Parathyroid adenoma (tissue), 2 donors: ENCODE data around the gene IL1R1.

Experiments used
- H2AFZ ChIP-seq: fragments of 300-600 bp; sonication (generic); one replicate; pipeline ENCODE4 v1.7.0; 2017; ENCODE audit warnings: antibody characterized with exemption, mild to moderate bottlenecking
- H3K27ac ChIP-seq: fragments of 300-600 bp; sonication (generic); one replicate; pipeline ENCODE4 v1.7.0; 2017
- H3K27me3 ChIP-seq: fragments of 300-600 bp; sonication (generic); one replicate; pipeline ENCODE4 v1.7.0; 2017; ENCODE audit warnings: low read length; ENCODE audit not compliant: control insufficient read depth, insufficient read depth
- H3K36me3 ChIP-seq: fragments of 300-600 bp; sonication (generic); one replicate; pipeline ENCODE4 v1.7.0; 2017; ENCODE audit warnings: low read length; ENCODE audit not compliant: control insufficient read depth, insufficient read depth
- H3K4me1 ChIP-seq: fragments of 300-600 bp; sonication (generic); one replicate; pipeline ENCODE4 v1.7.0; 2017; ENCODE audit warnings: control low read depth
- H3K4me2 ChIP-seq: fragments of 300-600 bp; sonication (generic); one replicate; pipeline ENCODE4 v1.7.0; 2017; ENCODE audit warnings: low read length
- H3K4me3 ChIP-seq: fragments of 300-600 bp; sonication (generic); one replicate; pipeline ENCODE4 v1.7.0; 2017; ENCODE audit warnings: low read depth, low read length
- H3K79me2 ChIP-seq: fragments of 300-600 bp; sonication (generic); one replicate; pipeline ENCODE4 v1.7.0; 2017; ENCODE audit warnings: control low read depth
- H3K9ac ChIP-seq: fragments of 300-600 bp; sonication (generic); one replicate; pipeline ENCODE4 v1.7.0; 2017; ENCODE audit warnings: mild to moderate bottlenecking
- H3K9me3 ChIP-seq: fragments of 300-600 bp; sonication (generic); one replicate; pipeline ENCODE4 v1.7.0; 2017; ENCODE audit warnings: low read length; ENCODE audit not compliant: control insufficient read depth
- CTCF ChIP-seq: fragments of 300-600 bp; sonication (generic); IDR thresholded peaks from one replicate; pipeline ENCODE4 v1.7.0; 2017; ENCODE audit warnings: antibody characterized with exemption, mild to moderate bottlenecking
- donor health status: primary hyperparathyroidism.

Gene IL1R1

GRCh38 chr2:102194609-102195268 lies 52.2 kb downstream of the IL1R1 start:
- Histone ChIP-seq H2AFZ (no peak overlapping the region), H3K9ac (no peak overlapping the region), H3K4me1 (no peaks in the 10 kb centered on the region), H3K27me3 (no peaks in the 10 kb centered on the region), H3K79me2 (no peaks in the 10 kb centered on the region), H3K27ac (no peak overlapping the region), H3K36me3 (no peaks in the 10 kb centered on the region), H3K4me3 (no peak overlapping the region), H3K4me2 (no peak overlapping the region), H3K9me3 (no peaks in the 10 kb centered on the region)
- no peak for TF ChIP-seq CTCF

DNA sequence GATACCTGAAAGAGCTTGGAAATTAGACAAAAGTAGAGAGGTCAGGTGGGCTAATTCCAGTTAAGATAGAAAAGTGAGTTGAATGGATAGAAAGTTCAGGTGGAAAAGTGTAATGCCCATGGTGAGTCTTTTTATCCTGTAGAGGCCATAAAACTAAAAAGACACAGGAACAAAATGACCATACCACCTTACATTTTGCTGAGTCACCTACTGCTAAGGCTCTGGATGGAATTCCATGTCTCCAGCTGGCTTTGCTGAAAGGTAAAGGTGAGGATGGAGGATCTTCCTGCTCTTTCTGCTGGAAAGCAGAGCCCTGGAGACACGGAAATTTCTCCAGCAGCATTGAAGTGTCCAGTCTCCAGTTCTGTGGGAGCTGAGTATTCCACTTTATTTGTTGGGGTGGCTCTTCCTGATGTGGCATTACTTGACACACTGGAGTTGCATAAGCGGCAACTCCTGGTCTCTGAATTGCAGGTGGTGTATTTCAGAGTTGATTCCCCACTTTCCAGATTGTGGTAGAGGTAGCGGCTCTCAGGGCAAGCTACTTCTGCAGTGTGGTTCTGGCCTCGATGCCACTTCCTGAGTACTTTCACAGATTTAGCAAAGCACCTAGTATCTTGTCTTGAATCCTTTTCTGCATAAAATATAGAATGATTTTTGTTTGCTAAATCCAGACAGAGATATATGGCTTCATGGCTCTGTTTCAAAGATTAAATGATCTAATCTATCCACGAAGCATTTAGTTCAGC lies 55.0 kb downstream of the IL1R1 start:
- no peak overlapping the region for H3K9ac ChIP-seq
- H3K4me2 ChIP-seq: no peak overlapping the region
- no peak for TF ChIP-seq CTCF
- H3K79me2 ChIP-seq: no peaks in the 10 kb centered on the region
- no peaks in the 10 kb centered on the region for H3K4me1 ChIP-seq
- no peak overlapping the region for H2AFZ ChIP-seq
- H3K27ac ChIP-seq: no peak overlapping the region
- H3K36me3 ChIP-seq: no peaks in the 10 kb centered on the region
- no peaks in the 10 kb centered on the region for H3K27me3 ChIP-seq
- no peaks in the 10 kb centered on the region for H3K9me3 ChIP-seq
- H3K4me3 ChIP-seq: no peak overlapping the region

GRCh38 chr2:102200539-102200938 lies 58.0 kb downstream of the IL1R1 start:
- H3K4me1 ChIP-seq: no peaks in the 10 kb centered on the region
- H3K27me3 ChIP-seq: no peaks in the 10 kb centered on the region
- H2AFZ ChIP-seq: no peak overlapping the region
- no peak overlapping the region for H3K27ac ChIP-seq
- H3K4me2 ChIP-seq: no peak overlapping the region
- H3K4me3 ChIP-seq: no peak overlapping the region
- no peaks in the 10 kb centered on the region for H3K9me3 ChIP-seq
- no peak overlapping the region for H3K9ac ChIP-seq
- no peak for TF ChIP-seq CTCF
- no peaks in the 10 kb centered on the region for H3K79me2 ChIP-seq
- H3K36me3 ChIP-seq: no peaks in the 10 kb centered on the region

DNA sequence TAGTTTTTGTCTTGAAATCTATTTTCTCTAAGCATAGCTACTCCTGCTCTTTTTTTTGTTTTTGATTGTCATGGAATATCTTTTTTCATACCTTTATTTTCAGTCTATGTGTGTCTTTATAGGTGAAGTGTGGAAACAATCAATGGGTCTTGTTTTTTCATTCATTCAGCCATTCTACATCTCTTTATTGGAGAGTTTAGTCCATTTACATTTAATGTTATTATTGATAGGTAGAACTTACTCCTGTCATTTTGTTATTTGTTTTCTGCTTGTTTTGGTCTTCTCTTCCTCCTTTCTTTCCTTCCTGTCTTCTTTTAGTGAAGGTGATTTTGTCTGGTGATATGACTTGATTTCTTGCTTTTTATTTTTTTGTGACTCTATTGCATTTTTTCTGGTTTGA lies 62.1 kb downstream of the IL1R1 start:
- Histone ChIP-seq H3K27ac (no peak overlapping the region), H3K4me1 (peaks cover 4% of the 10 kb centered on the region), H3K79me2 (no peaks in the 10 kb centered on the region), H3K4me2 (no peak overlapping the region), H2AFZ (no peak overlapping the region), H3K9ac (no peak overlapping the region), H3K9me3 (no peaks in the 10 kb centered on the region), H3K27me3 (no peaks in the 10 kb centered on the region), H3K4me3 (no peak overlapping the region), H3K36me3 (no peaks in the 10 kb centered on the region)
- TF ChIP-seq CTCF: no peak
